Natural killer cell (primary cell): Measurements from ENCODE around the gene TUBAL3. TPM values are rescaled to one million over a fixed set of nuclear protein-coding genes. Genes with fewer than 3 reads are reported as not detected.

Experiments
- ATAC-seq, 3 donors: fragments of 150-1000 bp in 2 of 3; fragments of 200-7000 bp in 1 of 3; cut with Tn5 transposase; 1 replicate in 1 of 3; 2 replicates in 2 of 3; pipeline ENCODE4 v1.10.0; 2021; ENCODE audit warnings: mild to moderate bottlenecking in 2 of 3, moderate library complexity in 2 of 3
- DNase-seq, 2 donors: peaks; one replicate each; pipeline versions ENCODE4 v3.0.0 to v3.0.0-alpha.2; 2013 to 2021; ENCODE audit warnings: mixed read lengths in 1 of 2
- H3K27ac ChIP-seq: one replicate; pipeline ENCODE4 v1.5.1; 2013; ENCODE audit warnings: mild to moderate bottlenecking, low read length
- H3K27me3 ChIP-seq: one replicate; pipeline ENCODE4 v1.6.1; 2013; ENCODE audit warnings: low read length; ENCODE audit not compliant: control insufficient read depth, insufficient read depth
- H3K36me3 ChIP-seq: one replicate; pipeline ENCODE4 v1.6.1; 2013; ENCODE audit warnings: low read length; ENCODE audit not compliant: control insufficient read depth, insufficient read depth
- H3K4me1 ChIP-seq: one replicate; pipeline ENCODE4 v1.6.1; 2013; ENCODE audit warnings: low read length; ENCODE audit not compliant: control insufficient read depth, insufficient read depth
- H3K4me3 ChIP-seq: one replicate; pipeline ENCODE4 v1.5.1; 2013; ENCODE audit warnings: low read length
- H3K9me3 ChIP-seq: one replicate; pipeline ENCODE4 v1.6.1; 2013; ENCODE audit warnings: low read length; ENCODE audit not compliant: control insufficient read depth, insufficient read depth
- H3K27ac Mint-ChIP-seq, 2 donors: one replicate each; pipeline ENCODE4 v1.8.0; 2022; ENCODE audit warnings: mild to moderate bottlenecking in 2 of 2, mixed read lengths in 2 of 2, moderate library complexity in 1 of 2
- H3K27me3 Mint-ChIP-seq, 2 donors: one replicate each; pipeline ENCODE4 v1.8.0; 2022; ENCODE audit warnings: low read depth in 2 of 2, mixed read lengths in 2 of 2
- H3K36me3 Mint-ChIP-seq: one replicate; pipeline ENCODE4 v1.8.0; 2022; ENCODE audit warnings: mixed read lengths
- H3K4me1 Mint-ChIP-seq, 2 donors: one replicate each; pipeline ENCODE4 v1.8.0; 2022; ENCODE audit warnings: mixed read lengths in 2 of 2
- H3K4me3 Mint-ChIP-seq: one replicate; pipeline ENCODE4 v1.8.0; 2022; ENCODE audit warnings: mild to moderate bottlenecking, moderate library complexity, mixed read lengths
- H3K9me3 Mint-ChIP-seq, 2 donors: one replicate each; pipeline ENCODE4 v1.8.0; 2022; ENCODE audit warnings: mixed read lengths in 2 of 2
- WGBS: methylation state at CpG from one replicate; pipeline ENCODE4 v1.1.7; 2013; ENCODE audit warnings: missing lambda C conversion rate; ENCODE audit not compliant: insufficient coverage; 5-methylcytosine and 5-hydroxymethylcytosine counted together
- intact Hi-C: fragments of 100-400 bp; cut with micrococcal nuclease; formaldehyde crosslinking; loops from one replicate; pipeline ENCODE4 v1.14.2; 2022
- total RNA-seq, 4 donors: library from RNA; stranded (reverse); fragments of 120-200 nt in 1 of 4; gene quantifications; one replicate each; pipeline versions ENCODE4 v1.2.3 to v1.2.4, GENCODE V29; 2013 to 2022
- TF ChIP-seq, protein P1 (sequence below): fragments of 200-600 bp; IDR thresholded peaks from one replicate; pipeline ENCODE4 v1.8.0; 2022; ENCODE audit warnings: antibody characterized with exemption

TUBAL3 gene
- total RNA-seq, 3 donors from 2014 or later (not counting 1 experiment from before 2014, with no cell fraction given), result not detected

GRCh38 chr10:5400468-5401240 lies 4.0 kb downstream of the TUBAL3 start:
- H3K4me3 Mint-ChIP-seq, result no peak overlapping the region
- H3K27me3 ChIP-seq, result no peaks in the 10 kb centered on the region
- no peaks in the 10 kb centered on the region for H3K36me3 ChIP-seq
- WGBS, result 88% methylated on average over 8 of the region's 9 CpGs
- H3K27ac ChIP-seq, result no peak overlapping the region
- H3K4me1 ChIP-seq, result no peaks in the 10 kb centered on the region
- DNase-seq, result no peak
- no peak overlapping the region for H3K27ac Mint-ChIP-seq
- TF ChIP-seq, protein P1, sequence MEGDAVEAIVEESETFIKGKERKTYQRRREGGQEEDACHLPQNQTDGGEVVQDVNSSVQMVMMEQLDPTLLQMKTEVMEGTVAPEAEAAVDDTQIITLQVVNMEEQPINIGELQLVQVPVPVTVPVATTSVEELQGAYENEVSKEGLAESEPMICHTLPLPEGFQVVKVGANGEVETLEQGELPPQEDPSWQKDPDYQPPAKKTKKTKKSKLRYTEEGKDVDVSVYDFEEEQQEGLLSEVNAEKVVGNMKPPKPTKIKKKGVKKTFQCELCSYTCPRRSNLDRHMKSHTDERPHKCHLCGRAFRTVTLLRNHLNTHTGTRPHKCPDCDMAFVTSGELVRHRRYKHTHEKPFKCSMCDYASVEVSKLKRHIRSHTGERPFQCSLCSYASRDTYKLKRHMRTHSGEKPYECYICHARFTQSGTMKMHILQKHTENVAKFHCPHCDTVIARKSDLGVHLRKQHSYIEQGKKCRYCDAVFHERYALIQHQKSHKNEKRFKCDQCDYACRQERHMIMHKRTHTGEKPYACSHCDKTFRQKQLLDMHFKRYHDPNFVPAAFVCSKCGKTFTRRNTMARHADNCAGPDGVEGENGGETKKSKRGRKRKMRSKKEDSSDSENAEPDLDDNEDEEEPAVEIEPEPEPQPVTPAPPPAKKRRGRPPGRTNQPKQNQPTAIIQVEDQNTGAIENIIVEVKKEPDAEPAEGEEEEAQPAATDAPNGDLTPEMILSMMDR, result no peak
- no peak for ATAC-seq
- intact Hi-C loops, result no loop called here
- H3K4me1 Mint-ChIP-seq, result no peaks in the 10 kb centered on the region
- no peaks in the 10 kb centered on the region for H3K36me3 Mint-ChIP-seq
- H3K27me3 Mint-ChIP-seq, result peaks cover 14 to 27% of the 10 kb centered on the region in 2 donors
- no peaks in the 10 kb centered on the region for H3K9me3 ChIP-seq
- H3K9me3 Mint-ChIP-seq, result no peaks in the 10 kb centered on the region
- H3K4me3 ChIP-seq, result no peak overlapping the region

- H3K9me3 ChIP-seq, result no peaks in the 10 kb centered on the region
- no peak overlapping the region for H3K4me3 ChIP-seq
- no peaks in the 10 kb centered on the region for H3K36me3 ChIP-seq
- ATAC-seq, result no peak
- H3K27ac ChIP-seq, result no peak overlapping the region
- Mint-ChIP-seq H3K4me3 (no peak overlapping the region), H3K9me3 (no peaks in the 10 kb centered on the region), H3K36me3 (no peaks in the 10 kb centered on the region), H3K27ac (no peak overlapping the region), H3K27me3 (peaks cover 14 to 27% of the 10 kb centered on the region in 2 donors), H3K4me1 (no peaks in the 10 kb centered on the region)
- WGBS, result 77% methylated on average over 6 of the region's 6 CpGs
- no peaks in the 10 kb centered on the region for H3K4me1 ChIP-seq
- TF ChIP-seq, protein P1, result no peak
- no peak for DNase-seq
- intact Hi-C loops, result no loop called here
- H3K27me3 ChIP-seq, result no peaks in the 10 kb centered on the region
These were observed 5.3 kb downstream of the TUBAL3 start for GRCh38 chr10:5399332-5399731.

DNA sequence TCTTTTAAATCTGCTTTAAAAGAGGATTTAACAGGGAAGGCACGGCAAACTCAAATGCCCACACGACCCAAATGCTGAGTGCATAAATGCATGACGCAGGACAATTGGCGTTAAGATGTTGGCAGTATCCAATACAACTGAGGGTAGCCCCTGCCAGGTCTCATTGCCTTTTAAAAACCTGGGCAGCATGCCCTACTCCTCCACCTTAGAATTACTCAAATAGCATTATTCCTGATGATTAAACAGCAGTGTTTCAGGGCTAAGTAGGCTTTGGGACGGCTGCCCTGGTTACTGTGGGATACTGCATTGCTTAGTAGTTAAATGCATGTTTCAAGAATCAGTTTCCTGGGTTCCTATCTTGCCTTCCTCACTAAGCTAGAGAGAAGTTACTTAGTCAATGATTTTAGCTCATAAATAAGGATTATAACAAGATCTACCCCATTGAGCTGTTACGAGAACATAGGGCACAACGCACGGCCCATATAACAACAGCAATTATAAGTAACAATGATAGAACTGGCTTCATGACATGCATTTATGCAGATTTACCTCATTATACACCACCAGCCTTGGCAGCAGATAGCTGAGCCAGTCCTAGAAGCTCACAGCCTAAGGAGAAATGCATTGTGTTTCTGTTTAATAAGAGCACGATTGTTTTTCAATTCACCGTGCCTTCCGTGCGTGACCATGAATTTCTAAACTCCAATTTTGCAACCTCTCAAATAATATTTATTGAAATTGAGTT lies 7.9 kb downstream of the TUBAL3 start:
- H3K36me3 ChIP-seq, result no peaks in the 10 kb centered on the region

More for the DNA sequence above, 7.9 kb downstream of the TUBAL3 start:
- no peaks in the 10 kb centered on the region for H3K9me3 Mint-ChIP-seq
- ATAC-seq, result no peak
- TF ChIP-seq, protein P1, result no peak
- H3K9me3 ChIP-seq, result no peaks in the 10 kb centered on the region
- peaks cover 14 to 27% of the 10 kb centered on the region in 2 donors for H3K27me3 Mint-ChIP-seq
- 97% methylated on average over 8 of the region's 12 CpGs for WGBS
- no peaks in the 10 kb centered on the region for H3K4me1 Mint-ChIP-seq
- no peak overlapping the region for H3K27ac Mint-ChIP-seq
- no peaks in the 10 kb centered on the region for H3K36me3 Mint-ChIP-seq
- H3K4me3 Mint-ChIP-seq, result no peak overlapping the region
- no peaks in the 10 kb centered on the region for H3K4me1 ChIP-seq
- H3K4me3 ChIP-seq, result no peak overlapping the region
- H3K27ac ChIP-seq, result no peak overlapping the region
- DNase-seq, result no peak
- intact Hi-C loops, result no loop called here
- H3K27me3 ChIP-seq, result no peaks in the 10 kb centered on the region
